ENCODE measurements around the gene DNAH3.

DNA sequence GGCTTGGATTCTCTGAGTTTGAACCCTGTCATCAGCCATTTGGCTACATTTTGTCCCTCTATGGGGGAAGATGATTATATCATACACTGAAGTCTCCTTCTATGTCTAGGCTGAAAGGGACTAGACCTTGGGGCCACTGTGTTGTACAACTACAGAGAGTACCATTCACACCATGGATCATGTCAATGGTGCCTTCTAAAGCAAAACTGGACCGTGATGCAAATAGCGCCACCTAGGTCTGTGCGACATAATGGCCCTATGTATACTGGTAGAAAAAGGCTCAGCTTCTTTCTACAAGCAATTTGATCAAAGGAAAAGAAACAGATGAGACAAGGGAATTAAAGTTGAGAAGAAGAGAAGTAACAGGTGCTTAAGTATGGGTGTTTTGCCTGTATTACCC is 149.4 kb downstream of the DNAH3 start:
- TF ChIP-seq, protein P1, sequence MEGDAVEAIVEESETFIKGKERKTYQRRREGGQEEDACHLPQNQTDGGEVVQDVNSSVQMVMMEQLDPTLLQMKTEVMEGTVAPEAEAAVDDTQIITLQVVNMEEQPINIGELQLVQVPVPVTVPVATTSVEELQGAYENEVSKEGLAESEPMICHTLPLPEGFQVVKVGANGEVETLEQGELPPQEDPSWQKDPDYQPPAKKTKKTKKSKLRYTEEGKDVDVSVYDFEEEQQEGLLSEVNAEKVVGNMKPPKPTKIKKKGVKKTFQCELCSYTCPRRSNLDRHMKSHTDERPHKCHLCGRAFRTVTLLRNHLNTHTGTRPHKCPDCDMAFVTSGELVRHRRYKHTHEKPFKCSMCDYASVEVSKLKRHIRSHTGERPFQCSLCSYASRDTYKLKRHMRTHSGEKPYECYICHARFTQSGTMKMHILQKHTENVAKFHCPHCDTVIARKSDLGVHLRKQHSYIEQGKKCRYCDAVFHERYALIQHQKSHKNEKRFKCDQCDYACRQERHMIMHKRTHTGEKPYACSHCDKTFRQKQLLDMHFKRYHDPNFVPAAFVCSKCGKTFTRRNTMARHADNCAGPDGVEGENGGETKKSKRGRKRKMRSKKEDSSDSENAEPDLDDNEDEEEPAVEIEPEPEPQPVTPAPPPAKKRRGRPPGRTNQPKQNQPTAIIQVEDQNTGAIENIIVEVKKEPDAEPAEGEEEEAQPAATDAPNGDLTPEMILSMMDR (IDR thresholded peaks at IDR 0.05; ENCODE audit: low read length) = peak; percentile 44
- no peak for TF ChIP-seq EZH2 (optimal IDR thresholded peaks at IDR 0.05; ENCODE audit: low read depth, low read length)
